GM12865 (cell line): ENCODE data around the gene GBP6.
"Not testable (repeated sequence)": the region's sequence is repeated elsewhere in the genome, so short reads cannot be mapped to it uniquely, and the experiment has no call there.

Experiments used
- DNase-seq: peaks from one replicate; pipeline ENCODE4 v3.0.0; 2010; ENCODE audit warnings: low read depth
- H3K4me3 ChIP-seq: 2 replicates; pipeline ENCODE4 v1.5.1; 2011; ENCODE audit warnings: mild to moderate bottlenecking, low read depth, low read length, control low read depth
- CTCF ChIP-seq: IDR thresholded peaks from 2 replicates; pipeline ENCODE4 v1.5.1; 2011; ENCODE audit warnings: low read length, control low read depth, low read depth, inconsistent platforms; ENCODE audit not compliant: insufficient read depth; ENCODE audit errors: missing control alignments

The GBP6 gene

GRCh38 chr1:89364954-89365550 is 1.2 kb downstream of the GBP6 start:
- DNase-seq = no peak
- TF ChIP-seq CTCF = no peak
- no peak overlapping the region for H3K4me3 ChIP-seq

GRCh38 chr1:89367221-89367620 is 3.4 kb downstream of the GBP6 start:
- H3K4me3 ChIP-seq = no peak overlapping the region
- DNase-seq = no peak
- TF ChIP-seq CTCF = no peak

- TF ChIP-seq CTCF = no peak
- DNase-seq = no peak
These were observed 5.5 kb downstream of the GBP6 start for GRCh38 chr1:89369331-89369730.

GRCh38 chr1:89373810-89374209 is 10.0 kb downstream of the GBP6 start:
- DNase-seq = not testable (repeated sequence)

More at GRCh38 chr1:89369331-89369730, 5.5 kb downstream of the GBP6 start:
- no peak overlapping the region for H3K4me3 ChIP-seq

GRCh38 chr1:89378001-89378400 is 14.1 kb downstream of the GBP6 start:
- no peak for TF ChIP-seq CTCF
- no peak overlapping the region for H3K4me3 ChIP-seq
- no peak for DNase-seq

More at GRCh38 chr1:89373810-89374209, 10.0 kb downstream of the GBP6 start:
- not testable (repeated sequence) for H3K4me3 ChIP-seq

GRCh38 chr1:89381618-89382017 is 17.8 kb downstream of the GBP6 start:
- TF ChIP-seq CTCF = no peak
- no peak for DNase-seq

GRCh38 chr1:89382479-89382878 is 18.6 kb downstream of the GBP6 start:
- DNase-seq = no peak
- TF ChIP-seq CTCF = no peak
- no peak overlapping the region for H3K4me3 ChIP-seq

More at GRCh38 chr1:89381618-89382017, 17.8 kb downstream of the GBP6 start:
- H3K4me3 ChIP-seq = no peak overlapping the region
